PFSK-1 (cell line): ENCODE measurements around the gene EXD2.

Source experiments
- FOXP2 ChIP-seq: optimal IDR thresholded peaks from 2 replicates; pipeline ENCODE3; 2011; ENCODE audit warnings: borderline replicate concordance, control low read depth, inconsistent platforms; ENCODE audit not compliant: insufficient read depth; ENCODE audit errors: extremely low read length, extremely low read depth
- POLR2AphosphoS5 ChIP-seq: IDR thresholded peaks from 2 replicates; pipeline ENCODE4 v1.6.1; 2012; ENCODE audit warnings: low read depth, mild to moderate bottlenecking, control low read depth, low read length, moderate library complexity
- SIN3A ChIP-seq: IDR thresholded peaks from 2 replicates; pipeline ENCODE4 v1.6.1; 2012; ENCODE audit warnings: mild to moderate bottlenecking, low read length, moderate library complexity, borderline replicate concordance; ENCODE audit not compliant: insufficient read depth
- TAF1 ChIP-seq: IDR thresholded peaks from 2 replicates; pipeline ENCODE4 v1.6.1; 2012; ENCODE audit warnings: low read length, control low read depth, borderline replicate concordance; ENCODE audit not compliant: insufficient read depth
- TF ChIP-seq, protein P1 (sequence below), 2 experiments: IDR thresholded peaks; 2 replicates each; pipeline versions ENCODE4 v1.6.1 to v1.8.0; 2011 to 2012; ENCODE audit warnings: low read depth in 2 of 2, low read length in 2 of 2, control low read depth in 1 of 2, inconsistent platforms in 1 of 2, mild to moderate bottlenecking in 1 of 2, moderate library complexity in 1 of 2; ENCODE audit not compliant: insufficient read depth in 1 of 2

The EXD2 gene

DNA sequence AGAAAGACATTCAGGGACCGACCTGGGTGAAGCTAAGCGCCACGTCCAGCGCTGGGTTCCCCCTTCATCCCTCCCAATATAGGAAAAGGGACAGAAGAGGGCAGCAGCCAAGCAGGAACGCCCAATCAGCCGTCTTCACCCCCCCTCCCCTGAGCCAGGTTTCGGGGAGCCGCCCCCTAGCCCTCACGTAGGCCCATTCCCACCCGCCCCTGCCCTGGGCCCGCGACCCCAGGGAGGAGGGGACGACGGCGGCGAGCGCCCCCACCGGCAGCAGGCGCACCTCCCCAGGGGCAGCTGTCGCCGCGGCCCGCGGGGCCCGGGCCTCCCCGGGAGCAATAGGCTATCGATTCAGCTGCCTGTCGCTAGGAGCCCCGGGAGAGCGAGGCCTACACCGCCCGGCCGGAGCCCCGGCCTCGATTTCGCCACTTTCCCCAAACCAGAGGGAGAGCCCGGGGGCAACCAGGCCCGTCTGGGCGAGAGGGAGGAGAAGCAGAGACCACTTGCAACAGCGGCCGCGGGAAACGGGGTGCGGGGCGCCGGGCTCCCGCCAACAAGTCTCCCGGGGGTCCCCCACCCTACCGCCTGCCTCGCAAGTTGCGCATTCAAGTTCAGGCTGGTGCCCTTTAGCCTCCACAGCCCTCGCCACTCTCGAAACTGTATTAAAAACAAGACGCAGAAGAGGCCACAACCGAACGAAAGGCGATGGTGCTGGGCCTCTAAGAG, 39.7 kb upstream of the EXD2 start:
- TF ChIP-seq POLR2AphosphoS5, result no peak
- TF ChIP-seq, protein P1, sequence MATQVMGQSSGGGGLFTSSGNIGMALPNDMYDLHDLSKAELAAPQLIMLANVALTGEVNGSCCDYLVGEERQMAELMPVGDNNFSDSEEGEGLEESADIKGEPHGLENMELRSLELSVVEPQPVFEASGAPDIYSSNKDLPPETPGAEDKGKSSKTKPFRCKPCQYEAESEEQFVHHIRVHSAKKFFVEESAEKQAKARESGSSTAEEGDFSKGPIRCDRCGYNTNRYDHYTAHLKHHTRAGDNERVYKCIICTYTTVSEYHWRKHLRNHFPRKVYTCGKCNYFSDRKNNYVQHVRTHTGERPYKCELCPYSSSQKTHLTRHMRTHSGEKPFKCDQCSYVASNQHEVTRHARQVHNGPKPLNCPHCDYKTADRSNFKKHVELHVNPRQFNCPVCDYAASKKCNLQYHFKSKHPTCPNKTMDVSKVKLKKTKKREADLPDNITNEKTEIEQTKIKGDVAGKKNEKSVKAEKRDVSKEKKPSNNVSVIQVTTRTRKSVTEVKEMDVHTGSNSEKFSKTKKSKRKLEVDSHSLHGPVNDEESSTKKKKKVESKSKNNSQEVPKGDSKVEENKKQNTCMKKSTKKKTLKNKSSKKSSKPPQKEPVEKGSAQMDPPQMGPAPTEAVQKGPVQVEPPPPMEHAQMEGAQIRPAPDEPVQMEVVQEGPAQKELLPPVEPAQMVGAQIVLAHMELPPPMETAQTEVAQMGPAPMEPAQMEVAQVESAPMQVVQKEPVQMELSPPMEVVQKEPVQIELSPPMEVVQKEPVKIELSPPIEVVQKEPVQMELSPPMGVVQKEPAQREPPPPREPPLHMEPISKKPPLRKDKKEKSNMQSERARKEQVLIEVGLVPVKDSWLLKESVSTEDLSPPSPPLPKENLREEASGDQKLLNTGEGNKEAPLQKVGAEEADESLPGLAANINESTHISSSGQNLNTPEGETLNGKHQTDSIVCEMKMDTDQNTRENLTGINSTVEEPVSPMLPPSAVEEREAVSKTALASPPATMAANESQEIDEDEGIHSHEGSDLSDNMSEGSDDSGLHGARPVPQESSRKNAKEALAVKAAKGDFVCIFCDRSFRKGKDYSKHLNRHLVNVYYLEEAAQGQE (IDR thresholded peaks at IDR 0.05; ENCODE audit: insufficient read depth in 1 of 2, low read depth in 2 of 2, low read length in 2 of 2), result no peak
- no peak for TF ChIP-seq SIN3A
- no peak for TF ChIP-seq TAF1
- no peak for TF ChIP-seq FOXP2

DNA sequence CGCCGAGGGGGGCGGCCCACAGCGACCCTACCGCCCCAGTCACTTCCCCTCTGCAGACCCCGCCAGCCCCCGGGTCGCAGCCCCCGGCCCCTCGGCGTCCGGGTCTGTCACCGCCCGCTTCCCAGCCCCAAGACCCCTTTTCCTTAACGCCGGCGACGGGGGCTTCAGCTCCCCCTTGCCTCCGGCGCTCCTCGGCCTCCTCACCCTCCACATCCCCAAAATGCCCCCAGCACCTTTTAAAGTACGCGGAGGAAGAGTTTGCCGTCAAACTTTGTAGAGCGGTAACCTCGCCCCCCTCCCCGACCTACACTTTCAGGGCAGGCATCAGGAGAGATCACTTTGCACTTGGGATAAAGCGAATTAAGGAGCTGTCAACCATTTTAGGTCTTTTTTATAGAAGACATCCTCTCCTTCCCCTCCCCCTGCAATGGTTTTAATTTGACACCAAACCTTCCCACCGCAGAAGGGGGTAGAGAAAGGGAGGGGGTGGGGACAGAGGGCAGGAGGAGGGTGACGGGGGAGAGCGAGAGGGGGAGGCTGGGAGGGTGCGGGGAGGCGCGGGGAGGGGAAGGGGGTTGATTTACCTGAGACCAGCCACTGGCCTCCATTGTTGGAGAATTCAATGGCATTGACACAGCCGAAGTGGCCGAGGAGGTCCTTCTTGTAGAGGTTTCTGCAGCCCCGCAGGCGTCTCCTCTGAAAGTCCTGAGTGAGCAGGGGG, 39.0 kb upstream of the EXD2 start:
- TF ChIP-seq, protein P1 (IDR thresholded peaks at IDR 0.05; ENCODE audit: insufficient read depth in 1 of 2, low read depth in 2 of 2, low read length in 2 of 2), result no peak
- no peak for TF ChIP-seq TAF1
- TF ChIP-seq FOXP2, result no peak
- TF ChIP-seq POLR2AphosphoS5, result no peak
- TF ChIP-seq SIN3A, result no peak

DNA sequence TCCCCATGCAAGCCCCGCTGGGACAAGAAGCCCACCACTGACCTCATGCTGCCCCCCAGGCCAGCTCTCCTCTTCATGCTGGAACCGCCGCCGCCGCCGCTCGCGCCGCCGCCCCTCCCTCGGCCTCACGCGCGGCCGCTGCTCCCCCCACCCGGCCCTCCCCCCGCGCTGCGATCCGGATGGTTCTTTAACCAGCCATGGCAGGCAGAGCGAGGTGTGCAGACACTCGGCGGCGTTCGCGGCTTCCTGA, 38.5 kb upstream of the EXD2 start, which contains the start of gene DCAF5:
DCAF5 (minus strand) TSS at position 218 of the 250 bp plus-strand sequence; CDS start at position 77, 141 bp downstream.
- TF ChIP-seq, protein P1 (IDR thresholded peaks at IDR 0.05; ENCODE audit: insufficient read depth in 1 of 2, low read depth in 2 of 2, low read length in 2 of 2), result no peak
- TF ChIP-seq TAF1 (no peak), POLR2AphosphoS5 (no peak), FOXP2 (no peak), SIN3A (no peak)

DNA sequence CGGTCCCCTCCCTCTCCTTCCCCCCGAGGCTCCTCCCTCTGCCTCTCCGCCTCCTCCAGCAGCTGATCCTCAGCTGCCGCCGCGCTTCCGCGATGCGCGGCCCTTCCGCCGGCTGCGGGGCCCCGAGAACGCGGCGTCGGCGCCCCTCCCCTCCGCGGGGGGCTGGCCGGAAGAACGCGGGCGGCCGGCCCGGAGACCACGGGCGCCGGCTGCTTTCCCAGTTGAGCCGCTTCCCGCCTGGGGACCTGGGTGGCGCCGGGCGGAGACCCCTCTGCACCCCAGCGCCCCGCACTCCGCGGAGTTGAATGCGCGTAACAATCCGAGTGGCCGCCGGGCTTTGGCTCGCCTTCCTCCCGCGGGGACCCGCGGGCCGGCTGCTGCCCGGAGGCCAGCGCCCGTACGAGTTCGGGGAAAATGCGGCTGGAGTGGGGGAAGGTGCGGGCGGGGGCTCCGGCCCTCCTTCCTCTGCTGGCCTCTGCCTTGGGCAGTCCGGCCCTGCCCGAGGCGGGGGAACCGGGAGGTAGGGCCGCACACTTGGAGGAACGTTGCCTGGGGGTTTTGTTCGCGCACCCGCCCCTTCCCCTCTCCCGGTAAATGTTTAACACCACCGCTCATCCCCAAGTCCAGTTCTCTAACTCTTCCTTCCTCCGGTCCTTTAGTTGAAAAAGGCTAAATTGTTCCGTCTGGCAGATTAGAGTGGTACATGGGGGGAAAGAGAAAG, 38.0 kb upstream of the EXD2 start:
- TF ChIP-seq FOXP2, result peak; percentile 82
- TF ChIP-seq POLR2AphosphoS5, result no peak
- peak; percentile 34; the same call in 1 of the 2 replicates for TF ChIP-seq TAF1
- TF ChIP-seq, protein P1 (IDR thresholded peaks at IDR 0.05; ENCODE audit: insufficient read depth in 1 of 2, low read depth in 2 of 2, low read length in 2 of 2), result no peak
- TF ChIP-seq SIN3A, result peak; percentile 25; the same call in 1 of the 2 replicates
